OCI-LY1 (cell line): Measurements from ENCODE around the gene NUMA1.

ENCODE experiments used
- EZH2 ChIP-seq: fragments of 200-600 bp; sonication (generic), shearing (Covaris generic); IDR thresholded peaks from 2 replicates; pipeline ENCODE4 v1.8.0; 2017; ENCODE audit warnings: borderline replicate concordance, mixed run types, mild to moderate bottlenecking, antibody characterized with exemption, low read length, moderate library complexity, mixed read lengths
- TF ChIP-seq, protein P1 (sequence below): fragments of 200-600 bp; sonication (generic), shearing (Covaris generic); IDR thresholded peaks from 2 replicates; pipeline ENCODE4 v1.5.1; 2017; ENCODE audit warnings: mild to moderate bottlenecking, antibody characterized with exemption, low read length, moderate library complexity, mixed read lengths

DNA sequence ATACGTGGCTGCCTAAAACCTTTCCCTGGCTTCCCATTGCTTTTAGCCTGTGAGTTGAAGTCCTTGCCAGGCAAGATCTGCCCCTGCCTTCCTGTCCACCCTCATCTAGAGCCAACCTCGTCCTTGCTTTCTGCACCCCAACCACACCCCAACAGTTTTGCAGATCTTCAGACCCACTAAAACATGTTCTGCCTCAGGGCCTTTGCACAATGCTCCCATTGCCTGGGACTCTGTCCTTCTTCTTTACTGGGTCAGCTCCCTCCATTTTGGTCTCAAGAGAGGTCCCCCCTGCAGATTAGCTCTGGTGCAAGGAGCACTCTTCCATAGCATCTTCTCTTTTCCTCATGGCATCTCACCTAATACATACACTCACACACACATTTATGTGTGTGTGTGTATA is 40.6 kb upstream of the NUMA1 start:
- TF ChIP-seq, protein P1, sequence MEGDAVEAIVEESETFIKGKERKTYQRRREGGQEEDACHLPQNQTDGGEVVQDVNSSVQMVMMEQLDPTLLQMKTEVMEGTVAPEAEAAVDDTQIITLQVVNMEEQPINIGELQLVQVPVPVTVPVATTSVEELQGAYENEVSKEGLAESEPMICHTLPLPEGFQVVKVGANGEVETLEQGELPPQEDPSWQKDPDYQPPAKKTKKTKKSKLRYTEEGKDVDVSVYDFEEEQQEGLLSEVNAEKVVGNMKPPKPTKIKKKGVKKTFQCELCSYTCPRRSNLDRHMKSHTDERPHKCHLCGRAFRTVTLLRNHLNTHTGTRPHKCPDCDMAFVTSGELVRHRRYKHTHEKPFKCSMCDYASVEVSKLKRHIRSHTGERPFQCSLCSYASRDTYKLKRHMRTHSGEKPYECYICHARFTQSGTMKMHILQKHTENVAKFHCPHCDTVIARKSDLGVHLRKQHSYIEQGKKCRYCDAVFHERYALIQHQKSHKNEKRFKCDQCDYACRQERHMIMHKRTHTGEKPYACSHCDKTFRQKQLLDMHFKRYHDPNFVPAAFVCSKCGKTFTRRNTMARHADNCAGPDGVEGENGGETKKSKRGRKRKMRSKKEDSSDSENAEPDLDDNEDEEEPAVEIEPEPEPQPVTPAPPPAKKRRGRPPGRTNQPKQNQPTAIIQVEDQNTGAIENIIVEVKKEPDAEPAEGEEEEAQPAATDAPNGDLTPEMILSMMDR, result no peak
- no peak for TF ChIP-seq EZH2
